ENCODE data around the gene CDK4.
A peak's percentile ranks its signal among the peaks of the same experiment; 100 is the strongest.
"Not testable (repeated sequence)": the region's sequence is repeated elsewhere in the genome, so short reads cannot be mapped to it uniquely, and the experiment has no call there.

Gene CDK4

GRCh38 chr12:57751788-57752667, at the start of gene CDK4:
TSS of gene CDK4 (minus strand) at chr12:57752310. CDS start at chr12:57751717, 593 bp downstream.
- DNase-seq (ENCODE audit: low read depth in 2 of 2, low spot score in 1 of 2), result peak; percentile 94 to 97

- no peak for DNase-seq (ENCODE audit: low read depth in 2 of 2, low spot score in 1 of 2)
Measured at GRCh38 chr12:57800965-57801364, 48.9 kb upstream of the CDK4 start.

GRCh38 chr12:57797933-57798332, 45.8 kb upstream of the CDK4 start:
- DNase-seq (ENCODE audit: low read depth in 2 of 2, low spot score in 1 of 2), result no peak

GRCh38 chr12:57796996-57797395, 44.9 kb upstream of the CDK4 start:
- no peak for DNase-seq (ENCODE audit: low read depth in 2 of 2, low spot score in 1 of 2)

- no peak for DNase-seq (ENCODE audit: low read depth in 2 of 2, low spot score in 1 of 2)
Measured at GRCh38 chr12:57795354-57795753, 43.2 kb upstream of the CDK4 start.

- no peak for DNase-seq (ENCODE audit: low read depth in 2 of 2, low spot score in 1 of 2)
Measured at GRCh38 chr12:57793920-57794319, 41.8 kb upstream of the CDK4 start.

- DNase-seq (ENCODE audit: low read depth in 2 of 2, low spot score in 1 of 2), result no peak
Measured at GRCh38 chr12:57783861-57784260, 31.8 kb upstream of the CDK4 start.

GRCh38 chr12:57783466-57783801, 31.3 kb upstream of the CDK4 start:
- DNase-seq (ENCODE audit: low read depth in 2 of 2, low spot score in 1 of 2), result no peak

- peak; percentile 96 to 98 for DNase-seq (ENCODE audit: low read depth in 2 of 2, low spot score in 1 of 2)
Measured at GRCh38 chr12:57782608-57783465, 30.7 kb upstream of the CDK4 start, which contains the start of gene TSFM. TSS of gene TSFM (plus strand) at chr12:57782787. CDS start at chr12:57782802, 15 bp downstream.

- no peak for DNase-seq (ENCODE audit: low read depth in 2 of 2, low spot score in 1 of 2)
Measured at GRCh38 chr12:57782243-57782607, 30.1 kb upstream of the CDK4 start.

- DNase-seq (ENCODE audit: low read depth in 2 of 2, low spot score in 1 of 2), result no peak
Measured at GRCh38 chr12:57781801-57782200, 29.7 kb upstream of the CDK4 start.

GRCh38 chr12:57781244-57781643, 29.1 kb upstream of the CDK4 start:
- DNase-seq (ENCODE audit: low read depth in 2 of 2, low spot score in 1 of 2), result no peak

- DNase-seq (ENCODE audit: low read depth in 2 of 2, low spot score in 1 of 2), result no peak
Measured at GRCh38 chr12:57780284-57780897, 28.3 kb upstream of the CDK4 start.

GRCh38 chr12:57779736-57780135, 27.6 kb upstream of the CDK4 start:
- DNase-seq (ENCODE audit: low read depth in 2 of 2, low spot score in 1 of 2), result no peak

GRCh38 chr12:57777911-57778310, 25.8 kb upstream of the CDK4 start:
- no peak for DNase-seq (ENCODE audit: low read depth in 2 of 2, low spot score in 1 of 2)

GRCh38 chr12:57777367-57777766, 25.3 kb upstream of the CDK4 start:
- DNase-seq (ENCODE audit: low read depth in 2 of 2, low spot score in 1 of 2), result no peak

GRCh38 chr12:57776247-57776587, 24.1 kb upstream of the CDK4 start:
- DNase-seq (ENCODE audit: low read depth in 2 of 2, low spot score in 1 of 2), result no peak

- no peak for DNase-seq (ENCODE audit: low read depth in 2 of 2, low spot score in 1 of 2)
Measured at GRCh38 chr12:57775563-57776246, 23.6 kb upstream of the CDK4 start.

- no peak for DNase-seq (ENCODE audit: low read depth in 2 of 2, low spot score in 1 of 2)
Measured at GRCh38 chr12:57775044-57775443, 22.9 kb upstream of the CDK4 start.

- not testable (repeated sequence) for DNase-seq (ENCODE audit: low read depth in 2 of 2, low spot score in 1 of 2)
Measured at GRCh38 chr12:57774634-57775033, 22.5 kb upstream of the CDK4 start.
